Astrocyte (in vitro differentiated cells and primary cell): ENCODE data around the gene SLC24A4.

Experiments
- CTCF ChIP-seq: IDR thresholded peaks from 2 replicates; pipeline ENCODE4 v1.5.1; 2011; ENCODE audit warnings: low read depth, mild to moderate bottlenecking, inconsistent platforms, low read length, moderate library complexity; ENCODE audit not compliant: insufficient read depth
- EZH2 ChIP-seq: IDR thresholded peaks from 2 replicates; pipeline ENCODE4 v1.6.1; 2012; ENCODE audit warnings: mild to moderate bottlenecking, low read length, inconsistent platforms; ENCODE audit not compliant: insufficient read depth

- no peak for TF ChIP-seq CTCF
- no peak for TF ChIP-seq EZH2
Observed at GRCh38 chr14:92471919-92472318, 149.0 kb downstream of the SLC24A4 start.
